Esophagus (tissue), 2 donors: ENCODE measurements around the gene GJD3. TPM values are rescaled to one million over a fixed set of nuclear protein-coding genes. Genes with fewer than 3 reads are reported as not detected.

Experiments used
- H3K27ac ChIP-seq, 2 donors: one replicate each; pipeline ENCODE4 v1.5.1; 2013; ENCODE audit warnings: low read depth in 2 of 2, mild to moderate bottlenecking in 2 of 2, inconsistent platforms in 1 of 2, low read length in 1 of 2, moderate library complexity in 1 of 2
- H3K27me3 ChIP-seq, 2 donors: one replicate each; pipeline ENCODE4 v1.6.1; 2013; ENCODE audit warnings: low read length in 2 of 2, control low read depth in 1 of 2, mild to moderate bottlenecking in 1 of 2; ENCODE audit not compliant: insufficient read depth in 2 of 2, control insufficient read depth in 1 of 2
- H3K36me3 ChIP-seq, 2 donors: one replicate each; pipeline ENCODE4 v1.6.1; 2013; ENCODE audit warnings: low read length in 1 of 2; ENCODE audit not compliant: control insufficient read depth in 2 of 2, insufficient read depth in 2 of 2
- H3K4me1 ChIP-seq, 2 donors: one replicate each; pipeline ENCODE4 v1.6.1; 2013; ENCODE audit warnings: low read length in 1 of 2; ENCODE audit not compliant: control insufficient read depth in 2 of 2, insufficient read depth in 2 of 2
- H3K4me3 ChIP-seq, 2 donors: one replicate each; pipeline ENCODE4 v1.5.1; 2013; ENCODE audit warnings: low read length in 2 of 2, mild to moderate bottlenecking in 2 of 2, low read depth in 1 of 2, moderate library complexity in 1 of 2
- H3K9me3 ChIP-seq, 2 donors: one replicate each; pipeline ENCODE4 v1.6.1; 2013; ENCODE audit warnings: mild to moderate bottlenecking in 2 of 2, low read depth in 1 of 2, low read length in 1 of 2, moderate library complexity in 1 of 2; ENCODE audit not compliant: control insufficient read depth in 2 of 2, insufficient read depth in 1 of 2
- WGBS, 2 donors: extraction: QIAGEN DNeasy Blood & Tissue Kit; methylation state at CpG; one replicate each; pipeline ENCODE4 v1.1.7; 2013; 5-methylcytosine and 5-hydroxymethylcytosine counted together
- polyA plus RNA-seq, 2 donors: library from polyadenylated mRNA; stranded (reverse); fragments of 200-250 nt; gene quantifications; one replicate each; pipeline ENCODE4 v1.2.3, GENCODE V29; 2013
- donor health status: healthy with polysubstance abuse.
- donor health status: Bipolar disorder and iron deficiency.

The GJD3 gene
- polyA plus RNA-seq, 2 donors = 0.68 to 1.0 TPM

GRCh38 chr17:40319651-40320540, 44.6 kb downstream of the GJD3 start:
- H3K27me3 ChIP-seq = no peaks in the 10 kb centered on the region

DNA sequence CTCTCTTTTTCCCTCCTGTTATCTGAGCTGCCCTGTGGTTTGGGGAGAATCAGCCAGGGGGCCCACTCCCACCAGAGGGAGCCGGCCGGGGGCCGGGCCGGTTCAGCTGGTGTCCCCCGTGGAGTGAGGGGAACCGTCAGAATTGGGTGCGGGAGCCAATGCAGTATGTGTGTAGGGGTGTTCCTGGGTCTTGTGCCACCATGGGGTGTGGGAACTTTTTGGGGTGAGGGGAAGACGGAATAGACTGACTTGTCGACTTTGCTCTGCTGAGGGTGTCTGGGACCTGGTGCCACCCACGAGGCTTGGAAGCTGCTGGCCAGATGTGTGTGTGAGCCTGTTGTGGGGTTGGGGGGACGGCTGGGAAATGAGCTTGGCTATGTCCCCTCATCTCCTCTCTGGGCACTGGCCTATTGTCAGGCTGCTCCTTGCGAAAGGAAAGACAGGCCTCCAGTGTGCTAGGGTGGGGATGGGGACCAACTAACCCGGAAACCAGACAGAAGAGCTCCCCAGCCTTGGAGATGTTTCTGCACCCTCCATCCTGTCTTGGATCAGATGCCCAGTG, 45.6 kb downstream of the GJD3 start:
- peak overlapping the region; percentile 50 to 56 for H3K27ac ChIP-seq

More at GRCh38 chr17:40319651-40320540, 44.6 kb downstream of the GJD3 start:
- Histone ChIP-seq H3K36me3 (peaks cover 0 to 2% of the 10 kb centered on the region in 2 donors), H3K4me3 (peak overlapping the region; percentile 3 to 56), H3K9me3 (no peaks in the 10 kb centered on the region), H3K27ac (peak overlapping the region; percentile 79 to 90), H3K4me1 (peaks cover 24 to 65% of the 10 kb centered on the region in 2 donors)
- 43% methylated on average over 11 of the region's 11 CpGs for WGBS, 2 donors

GRCh38 chr17:40317880-40318829, 46.4 kb downstream of the GJD3 start:
- H3K27ac ChIP-seq = peak overlapping the region; percentile 89 to 90
- H3K4me1 ChIP-seq = peaks cover 23 to 61% of the 10 kb centered on the region in 2 donors
- no peaks in the 10 kb centered on the region for H3K36me3 ChIP-seq
- 0 to 1% methylated on average over 57 to 70 of the region's 70 CpGs for WGBS, 2 donors
- peak overlapping the region; percentile 56 to 67 for H3K4me3 ChIP-seq
- no peaks in the 10 kb centered on the region for H3K27me3 ChIP-seq
- H3K9me3 ChIP-seq = no peaks in the 10 kb centered on the region

More for the DNA sequence above, 45.6 kb downstream of the GJD3 start:
- 4 to 6% methylated on average over 13 of the region's 13 CpGs for WGBS, 2 donors
- H3K27me3 ChIP-seq = no peaks in the 10 kb centered on the region
- no peaks in the 10 kb centered on the region for H3K36me3 ChIP-seq
- peak overlapping the region; percentile 56 to 67 for H3K4me3 ChIP-seq
- peaks cover 27 to 64% of the 10 kb centered on the region in 2 donors for H3K4me1 ChIP-seq
- no peaks in the 10 kb centered on the region for H3K9me3 ChIP-seq

- Histone ChIP-seq H3K36me3 (no peaks in the 10 kb centered on the region), H3K27ac (peak overlapping the region; percentile 89 to 90), H3K27me3 (no peaks in the 10 kb centered on the region), H3K4me3 (peak overlapping the region; percentile 56 to 67), H3K4me1 (peaks cover 26 to 60% of the 10 kb centered on the region in 2 donors), H3K9me3 (no peaks in the 10 kb centered on the region)
- 4 to 5% methylated on average over 6 of the region's 6 CpGs for WGBS, 2 donors
These were observed 47.1 kb downstream of the GJD3 start for GRCh38 chr17:40317345-40317873.

GRCh38 chr17:40316571-40317344, 47.8 kb downstream of the GJD3 start:
- H3K27ac ChIP-seq = peak overlapping the region; percentile 89 to 90
- peaks cover 30 to 59% of the 10 kb centered on the region in 2 donors for H3K4me1 ChIP-seq
- peak overlapping the region in 1 of 2 donors; percentile 56 for H3K4me3 ChIP-seq

DNA sequence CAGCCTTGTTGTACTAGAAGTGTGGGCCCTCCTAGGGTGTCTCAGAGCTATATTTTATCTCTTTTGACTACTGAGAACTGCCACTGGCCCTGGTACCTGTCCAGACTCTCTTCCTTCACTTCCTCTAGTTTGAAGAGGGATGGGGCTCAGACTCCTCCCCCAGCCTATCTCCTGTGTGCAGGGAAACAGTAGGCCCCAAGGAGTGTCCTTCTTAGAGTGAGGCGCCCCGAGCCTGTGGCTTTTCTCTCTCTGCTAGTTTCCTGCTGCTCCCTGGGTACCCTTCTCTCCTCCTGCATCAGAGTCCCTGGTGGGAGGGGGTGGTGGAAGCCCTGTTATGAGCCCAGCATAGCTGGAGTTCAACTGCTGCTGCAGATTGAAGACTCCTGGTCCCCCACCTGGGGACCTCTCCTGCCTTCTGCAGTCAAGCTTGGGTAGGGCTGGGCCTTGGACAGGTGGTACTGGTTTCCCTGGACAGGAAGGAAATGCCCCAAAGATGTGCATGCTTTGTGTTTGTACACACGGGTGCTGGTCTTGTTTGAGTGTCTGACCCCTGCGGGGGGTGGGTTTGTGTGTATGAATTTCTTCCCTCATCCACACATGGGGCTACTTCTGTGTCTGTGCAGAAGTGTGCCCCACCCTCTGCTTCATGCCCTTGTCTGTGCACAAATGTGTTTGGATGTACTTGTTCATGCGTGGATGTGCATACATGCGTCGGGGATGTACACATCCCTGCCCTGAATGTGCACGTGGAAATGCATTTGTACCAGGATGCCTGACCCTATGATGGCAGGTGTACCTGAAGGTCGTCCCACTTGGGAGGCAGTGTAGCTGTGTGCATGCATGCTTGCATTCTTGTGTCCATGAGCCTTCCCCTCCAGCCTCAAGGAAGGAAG, 48.6 kb downstream of the GJD3 start:
- Histone ChIP-seq H3K9me3 (no peaks in the 10 kb centered on the region), H3K27me3 (no peaks in the 10 kb centered on the region), H3K4me3 (no peak overlapping the region), H3K4me1 (peaks cover 29 to 60% of the 10 kb centered on the region in 2 donors), H3K27ac (peak overlapping the region; percentile 12 to 47), H3K36me3 (no peaks in the 10 kb centered on the region)
- WGBS, 2 donors = 49 to 53% methylated on average over 9 of the region's 9 CpGs

More at GRCh38 chr17:40316571-40317344, 47.8 kb downstream of the GJD3 start:
- Histone ChIP-seq H3K9me3 (no peaks in the 10 kb centered on the region), H3K36me3 (no peaks in the 10 kb centered on the region), H3K27me3 (no peaks in the 10 kb centered on the region)
- WGBS, 2 donors = 18 to 22% methylated on average over 36 to 38 of the region's 38 CpGs

DNA sequence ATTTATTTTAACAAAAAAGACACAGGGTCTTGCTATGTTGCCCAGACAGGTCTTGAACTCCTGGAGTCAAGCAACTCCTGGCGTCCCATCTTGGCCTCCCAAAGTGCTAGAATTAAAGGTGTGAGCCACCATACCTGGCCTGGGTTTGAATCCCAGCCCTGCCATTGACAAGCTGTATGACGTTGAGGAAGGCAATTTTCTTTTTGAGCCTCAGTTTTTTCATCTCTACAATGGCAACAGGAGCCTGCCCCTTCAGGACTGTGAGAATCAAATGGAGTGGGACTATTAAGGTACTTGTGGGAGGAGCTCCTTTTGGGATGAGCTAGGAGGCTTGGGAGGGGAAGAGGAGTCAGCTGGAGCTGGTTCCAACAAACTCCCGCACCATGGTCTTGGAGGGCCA, 49.3 kb downstream of the GJD3 start:
- no peak overlapping the region for H3K4me3 ChIP-seq
- 77 to 82% methylated on average over 3 of the region's 3 CpGs for WGBS, 2 donors
- no peaks in the 10 kb centered on the region for H3K27me3 ChIP-seq
- H3K4me1 ChIP-seq = peaks cover 31 to 57% of the 10 kb centered on the region in 2 donors
- peak overlapping the region in 1 of 2 donors; percentile 47 for H3K27ac ChIP-seq
- no peaks in the 10 kb centered on the region for H3K36me3 ChIP-seq
- H3K9me3 ChIP-seq = no peaks in the 10 kb centered on the region

- 11 to 14% methylated on average over 3 of the region's 3 CpGs for WGBS, 2 donors
- no peak overlapping the region for H3K4me3 ChIP-seq
- H3K36me3 ChIP-seq = no peaks in the 10 kb centered on the region
- H3K4me1 ChIP-seq = peaks cover 31 to 59% of the 10 kb centered on the region in 2 donors
- no peaks in the 10 kb centered on the region for H3K27me3 ChIP-seq
- H3K27ac ChIP-seq = peak overlapping the region in 1 of 2 donors; percentile 67
- H3K9me3 ChIP-seq = no peaks in the 10 kb centered on the region
These were observed 50.0 kb downstream of the GJD3 start for GRCh38 chr17:40314584-40314956.
